Activated CD4-positive, alpha-beta memory T cell treated with anti-CD3 and anti-CD28 coated beads, Interleukin-2, amount 10 ng/mL, durations not matched to agents 7 days and 5 days (primary cell): ENCODE results near the gene RPS6KA4. TPM values are rescaled to one million over a fixed set of nuclear protein-coding genes. Genes with fewer than 3 reads are reported as not detected.
"Not testable (repeated sequence)": the region's sequence is repeated elsewhere in the genome, so short reads cannot be mapped to it uniquely, and the experiment has no call there.

Source experiments
- CTCF ChIA-PET: fragments of 350-600 bp; sonication (Branson Sonifier 250); formaldehyde crosslinking; loops from one replicate; lab custom pipeline; 2021; ENCODE audit warnings: antibody characterized with exemption, inconsistent platforms; lab: Charles Lee
- POLR2A ChIA-PET: fragments of 350-600 bp; sonication (Branson Sonifier 250); formaldehyde crosslinking; loops from one replicate; lab custom pipeline; 2021; ENCODE audit warnings: antibody characterized with exemption; lab: Charles Lee
- DNase-seq: peaks from one replicate; pipeline ENCODE4 v3.0.0-alpha.2; 2020
- H3K27ac Mint-ChIP-seq: one replicate; pipeline ENCODE4 v1.8.0; 2021; ENCODE audit warnings: mild to moderate bottlenecking, mixed read lengths
- H3K27me3 Mint-ChIP-seq: one replicate; pipeline ENCODE4 v1.8.0; 2021; ENCODE audit warnings: mixed read lengths
- H3K36me3 Mint-ChIP-seq: one replicate; pipeline ENCODE4 v1.8.0; 2021; ENCODE audit warnings: low read depth, mixed read lengths
- H3K4me1 Mint-ChIP-seq: one replicate; pipeline ENCODE4 v1.8.0; 2021; ENCODE audit warnings: mixed read lengths
- H3K4me3 Mint-ChIP-seq: one replicate; pipeline ENCODE4 v1.8.0; 2021; ENCODE audit warnings: mild to moderate bottlenecking, mixed read lengths
- H3K9me3 Mint-ChIP-seq: one replicate; pipeline ENCODE4 v1.8.0; 2021; ENCODE audit warnings: mixed read lengths
- total RNA-seq, 2 experiments: library from RNA; stranded (reverse); gene quantifications; one replicate each; pipeline ENCODE4 v1.2.3, GENCODE V29; 2021

The RPS6KA4 gene
- total RNA-seq, 2 experiments from 2014 or later, result 40.2 to 43.5 TPM

GRCh38 chr11:64318766-64319761, 39.9 kb upstream of the RPS6KA4 start:
- Mint-ChIP-seq H3K27ac (peak overlapping the region; percentile 96), H3K4me3 (peak overlapping the region; percentile 91), H3K4me1 (peaks cover 49% of the 10 kb centered on the region), H3K9me3 (no peaks in the 10 kb centered on the region), H3K27me3 (no peaks in the 10 kb centered on the region), H3K36me3 (peaks cover 46% of the 10 kb centered on the region)
- CTCF ChIA-PET, result interaction anchor here (0.6 to 5.7 kb wide), 6 partner anchors 12 to 131 kb away, joined by 3 to 157 read pairs (median 48); partner anchors contain the start of genes CCDC88B, ESRRA and RPS6KA4
- POLR2A ChIA-PET, result interaction anchor here (0.6 to 5.0 kb wide), 8 partner anchors 11 to 433 kb away, joined by 3 to 104 read pairs (median 32); partner anchors contain the start of genes CCDC88B, ESRRA, FERMT3 and RPS6KA4
- no peak for DNase-seq

GRCh38 chr11:64320556-64320955, 38.4 kb upstream of the RPS6KA4 start:
- Mint-ChIP-seq H3K36me3 (peaks cover 36% of the 10 kb centered on the region), H3K9me3 (no peaks in the 10 kb centered on the region), H3K27me3 (no peaks in the 10 kb centered on the region), H3K4me1 (peaks cover 40% of the 10 kb centered on the region), H3K27ac (peak overlapping the region; percentile 89), H3K4me3 (no peak overlapping the region)
- ChIA-PET POLR2A (interaction anchor here (4.8 to 5.0 kb wide), 2 partner anchors 10 to 14 kb away, joined by 68 to 104 read pairs; partner anchors contain the start of gene ESRRA), CTCF (interaction anchor here (5.7 kb wide), 1 partner anchor 11 kb away, joined by 157 read pairs; no protein-coding TSS in a partner anchor)
- no peak for DNase-seq

- H3K4me3 Mint-ChIP-seq, result no peak overlapping the region
- H3K27me3 Mint-ChIP-seq, result no peaks in the 10 kb centered on the region
- H3K9me3 Mint-ChIP-seq, result no peaks in the 10 kb centered on the region
- no peak for DNase-seq
- peaks cover 40% of the 10 kb centered on the region for H3K4me1 Mint-ChIP-seq
- ChIA-PET POLR2A (interaction anchor here (4.8 kb wide), 1 partner anchor 9 kb away, joined by 104 read pairs; no protein-coding TSS in a partner anchor), CTCF (interaction anchor here (1.4 kb wide), 1 partner anchor 11 kb away, joined by 4 read pairs; no protein-coding TSS in a partner anchor)
- peaks cover 36% of the 10 kb centered on the region for H3K36me3 Mint-ChIP-seq
- H3K27ac Mint-ChIP-seq, result peak overlapping the region; percentile 34
These were observed 37.9 kb upstream of the RPS6KA4 start for GRCh38 chr11:64321026-64321425.

DNA sequence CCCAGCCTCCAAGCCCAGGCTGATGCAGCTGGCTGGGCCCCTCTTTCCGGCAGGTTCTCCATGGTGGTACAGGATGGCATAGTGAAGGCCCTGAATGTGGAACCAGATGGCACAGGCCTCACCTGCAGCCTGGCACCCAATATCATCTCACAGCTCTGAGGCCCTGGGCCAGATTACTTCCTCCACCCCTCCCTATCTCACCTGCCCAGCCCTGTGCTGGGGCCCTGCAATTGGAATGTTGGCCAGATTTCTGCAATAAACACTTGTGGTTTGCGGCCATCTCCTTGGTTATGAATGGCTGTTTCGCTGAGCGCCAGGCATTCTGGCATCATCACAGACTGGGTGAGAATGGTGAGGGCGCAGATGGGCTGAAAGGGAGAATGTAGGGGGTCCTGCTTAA, 37.4 kb upstream of the RPS6KA4 start:
- Mint-ChIP-seq H3K27me3 (no peaks in the 10 kb centered on the region), H3K4me1 (peaks cover 36% of the 10 kb centered on the region), H3K36me3 (peaks cover 33% of the 10 kb centered on the region), H3K4me3 (no peak overlapping the region), H3K9me3 (no peaks in the 10 kb centered on the region), H3K27ac (no peak overlapping the region)
- CTCF ChIA-PET, result interaction anchor here (1.4 kb wide), 1 partner anchor 10 kb away, joined by 4 read pairs; no protein-coding TSS in a partner anchor
- POLR2A ChIA-PET, result no interaction called here
- no peak for DNase-seq

- Mint-ChIP-seq H3K27me3 (no peaks in the 10 kb centered on the region), H3K36me3 (peaks cover 22% of the 10 kb centered on the region), H3K9me3 (no peaks in the 10 kb centered on the region), H3K4me1 (peaks cover 27% of the 10 kb centered on the region), H3K4me3 (no peak overlapping the region), H3K27ac (no peak overlapping the region)
- CTCF ChIA-PET, result interaction anchor here (0.6 to 2.0 kb wide), 2 partner anchors 9 to 103 kb away, joined by 3 to 8 read pairs; no protein-coding TSS in a partner anchor
- DNase-seq, result no peak
- POLR2A ChIA-PET, result interaction anchor here (0.8 to 1.6 kb wide), 4 partner anchors 9 to 54 kb away, joined by 3 to 5 read pairs (median 3); no protein-coding TSS in a partner anchor
These were observed 36.1 kb upstream of the RPS6KA4 start for GRCh38 chr11:64322925-64323260.

DNA sequence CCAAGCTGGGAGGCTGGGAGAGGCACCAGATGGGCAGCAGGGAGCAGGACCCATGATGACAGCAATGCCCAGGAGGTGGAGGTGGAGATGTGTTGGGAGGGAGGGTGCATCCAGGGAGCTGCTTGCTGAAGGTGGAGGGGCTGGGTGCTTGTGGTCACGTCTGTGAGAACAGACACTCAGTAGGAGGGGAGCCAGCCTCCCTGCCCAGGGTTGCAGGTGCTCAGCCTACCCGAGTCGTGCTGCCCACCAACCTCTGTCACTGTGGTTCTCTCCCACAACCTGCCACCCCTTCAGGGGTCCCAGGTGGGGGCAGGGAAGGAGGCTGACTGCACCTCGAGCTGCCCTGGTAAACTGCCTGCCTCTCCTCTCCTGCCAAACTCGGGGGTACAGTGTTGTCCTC, 35.6 kb upstream of the RPS6KA4 start:
- H3K4me3 Mint-ChIP-seq, result no peak overlapping the region
- ChIA-PET CTCF (interaction anchor here (0.6 to 2.0 kb wide), 2 partner anchors 8 to 102 kb away, joined by 3 to 8 read pairs; no protein-coding TSS in a partner anchor), POLR2A (interaction anchor here (0.8 to 1.6 kb wide), 4 partner anchors 8 to 54 kb away, joined by 3 to 5 read pairs (median 3); no protein-coding TSS in a partner anchor)
- H3K27me3 Mint-ChIP-seq, result no peaks in the 10 kb centered on the region
- no peaks in the 10 kb centered on the region for H3K9me3 Mint-ChIP-seq
- H3K36me3 Mint-ChIP-seq, result peaks cover 18% of the 10 kb centered on the region
- H3K27ac Mint-ChIP-seq, result no peak overlapping the region
- H3K4me1 Mint-ChIP-seq, result peaks cover 24% of the 10 kb centered on the region
- no peak for DNase-seq

- CTCF ChIA-PET, result interaction anchor here (2.0 kb wide), 1 partner anchor 8 kb away, joined by 8 read pairs; no protein-coding TSS in a partner anchor
- H3K27ac Mint-ChIP-seq, H3K9me3 Mint-ChIP-seq, H3K27me3 Mint-ChIP-seq, DNase-seq, H3K4me3 Mint-ChIP-seq: not testable (repeated sequence)
- Mint-ChIP-seq H3K36me3 (peaks cover 16% of the 10 kb centered on the region), H3K4me1 (peaks cover 22% of the 10 kb centered on the region)
- POLR2A ChIA-PET, result interaction anchor here (0.8 to 1.6 kb wide), 3 partner anchors 8 to 55 kb away, joined by 3 to 5 read pairs (median 3); no protein-coding TSS in a partner anchor
These were observed 35.0 kb upstream of the RPS6KA4 start for GRCh38 chr11:64323984-64324383.

DNA sequence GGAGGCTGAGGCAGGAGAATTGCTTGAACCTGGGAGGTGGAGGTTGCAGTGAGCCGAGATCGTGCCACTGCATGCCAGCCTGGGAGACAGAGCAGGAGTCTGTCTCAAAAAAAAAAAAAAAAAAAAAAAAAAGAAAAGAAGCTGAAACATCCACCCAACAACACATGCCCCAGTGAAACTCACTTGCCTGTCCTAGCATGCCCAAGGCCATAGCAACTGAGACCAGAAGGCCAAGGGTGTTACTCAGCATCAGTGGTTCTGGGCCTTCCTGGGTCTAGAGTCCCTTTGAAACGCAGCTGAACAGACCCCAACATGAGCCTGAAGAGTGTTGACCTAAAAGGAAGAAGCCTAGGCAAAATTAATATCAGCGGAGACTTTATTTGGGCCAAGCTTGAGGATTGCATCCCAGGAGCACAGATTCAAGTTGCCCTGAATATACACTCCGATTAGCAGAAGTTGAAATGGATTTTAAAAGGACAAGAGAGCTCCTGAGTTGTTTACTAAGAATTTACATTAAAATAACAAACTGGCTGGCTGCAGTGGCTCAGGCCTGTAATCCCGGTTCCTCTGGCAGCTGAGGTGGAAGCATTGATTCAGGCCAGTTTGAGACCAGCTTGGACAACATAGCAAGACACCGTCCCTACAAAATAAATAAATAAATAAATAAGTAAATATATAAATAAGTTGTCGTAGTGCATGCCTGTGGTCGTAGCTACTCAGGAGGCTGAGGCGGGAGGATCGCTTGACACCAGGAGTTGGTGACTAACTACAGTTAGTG, 34.1 kb upstream of the RPS6KA4 start:
- no peak for DNase-seq
- H3K27me3 Mint-ChIP-seq, result no peaks in the 10 kb centered on the region
- peaks cover 15% of the 10 kb centered on the region for H3K36me3 Mint-ChIP-seq
- H3K4me3 Mint-ChIP-seq, result no peak overlapping the region
- ChIA-PET CTCF (no interaction called here), POLR2A (no interaction called here)
- peaks cover 17% of the 10 kb centered on the region for H3K4me1 Mint-ChIP-seq
- no peak overlapping the region for H3K27ac Mint-ChIP-seq
- no peaks in the 10 kb centered on the region for H3K9me3 Mint-ChIP-seq

DNA sequence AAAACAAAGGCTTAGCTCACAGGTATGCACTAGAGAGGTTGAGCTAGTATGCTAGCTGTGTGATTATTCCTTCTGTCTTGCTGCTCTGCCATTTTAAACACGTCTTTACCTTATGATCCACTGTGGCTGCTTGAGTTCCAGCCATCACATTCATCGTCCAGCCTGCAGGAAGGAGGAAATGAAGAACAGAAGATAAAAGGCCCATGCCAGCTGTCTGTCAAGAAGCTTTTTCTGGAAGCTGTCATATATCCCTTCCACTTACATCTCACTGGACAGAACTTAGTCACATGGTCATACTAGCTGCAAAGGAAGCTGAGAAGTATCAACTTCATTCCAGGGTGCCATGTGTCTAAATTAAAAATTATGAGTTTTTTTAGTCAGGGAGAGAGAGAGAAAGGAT, 31.6 kb upstream of the RPS6KA4 start:
- POLR2A ChIA-PET, result interaction anchor here (7.5 kb wide), 1 partner anchor 9 kb away, joined by 104 read pairs; the partner anchor contains the start of genes PRDX5 and TRMT112
- no peak overlapping the region for H3K4me3 Mint-ChIP-seq
- H3K27ac Mint-ChIP-seq, result no peak overlapping the region
- H3K27me3 Mint-ChIP-seq, result no peaks in the 10 kb centered on the region
- peaks cover 24% of the 10 kb centered on the region for H3K4me1 Mint-ChIP-seq
- CTCF ChIA-PET, result interaction anchor here (1.2 to 1.3 kb wide), 3 partner anchors 9 to 29 kb away, joined by 3 to 6 read pairs (median 4); partner anchors contain the start of genes PRDX5 and TRMT112
- no peaks in the 10 kb centered on the region for H3K9me3 Mint-ChIP-seq
- no peak for DNase-seq
- no peaks in the 10 kb centered on the region for H3K36me3 Mint-ChIP-seq

- CTCF ChIA-PET, result interaction anchor here (0.7 to 1.3 kb wide), 5 partner anchors 10 to 63 kb away, joined by 3 to 6 read pairs (median 3); partner anchors contain the start of genes PRDX5 and TRMT112
- H3K36me3 Mint-ChIP-seq, result no peaks in the 10 kb centered on the region
- POLR2A ChIA-PET, result interaction anchor here (7.5 kb wide), 1 partner anchor 10 kb away, joined by 104 read pairs; the partner anchor contains the start of genes PRDX5 and TRMT112
- DNase-seq, result no peak
- H3K4me1 Mint-ChIP-seq, result peaks cover 26% of the 10 kb centered on the region
- H3K27ac Mint-ChIP-seq, result no peak overlapping the region
- no peak overlapping the region for H3K4me3 Mint-ChIP-seq
- no peaks in the 10 kb centered on the region for H3K27me3 Mint-ChIP-seq
- no peaks in the 10 kb centered on the region for H3K9me3 Mint-ChIP-seq
These were observed 31.0 kb upstream of the RPS6KA4 start for GRCh38 chr11:64327993-64328392.

DNA sequence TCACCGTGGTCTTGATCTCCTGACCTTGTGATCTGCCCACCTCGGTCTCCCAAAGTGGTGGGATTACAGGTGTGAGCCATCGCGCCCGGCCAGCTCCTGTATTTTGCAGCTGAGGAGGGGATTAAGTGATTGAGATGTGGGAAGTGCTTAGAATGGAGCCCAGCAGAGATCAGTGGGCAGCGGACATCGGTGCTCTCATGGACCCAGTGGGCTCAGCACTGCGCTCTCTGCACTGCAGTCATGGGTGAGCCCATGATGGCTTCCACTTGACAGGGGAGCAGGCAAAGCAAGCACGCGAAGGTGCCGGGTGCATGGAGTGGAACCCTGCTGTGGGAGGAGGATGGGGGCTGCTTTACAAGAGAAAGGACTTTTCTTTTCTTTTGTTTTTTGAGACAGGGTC, 28.1 kb upstream of the RPS6KA4 start:
- Mint-ChIP-seq H3K4me3 (no peak overlapping the region), H3K4me1 (peaks cover 39% of the 10 kb centered on the region), H3K27me3 (no peaks in the 10 kb centered on the region), H3K27ac (no peak overlapping the region), H3K36me3 (peaks cover 14% of the 10 kb centered on the region), H3K9me3 (no peaks in the 10 kb centered on the region)
- DNase-seq, result no peak
- CTCF ChIA-PET, result interaction anchor here (0.8 to 5.9 kb wide), 19 partner anchors 8 to 430 kb away, joined by 3 to 157 read pairs (median 5); partner anchors contain the start of genes CCDC88B, ESRRA, FERMT3 and FKBP2
- POLR2A ChIA-PET, result interaction anchor here (0.7 to 7.5 kb wide), 9 partner anchors 10 to 126 kb away, joined by 3 to 104 read pairs (median 4); partner anchors contain the start of genes CCDC88B, ESRRA, PRDX5 and TRMT112
